H4 (cell line): ENCODE results near the gene ADGRV1. TPM values are rescaled to one million over a fixed set of nuclear protein-coding genes. Genes with fewer than 3 reads are reported as not detected.
"Not testable (repeated sequence)": the region's sequence is repeated elsewhere in the genome, so short reads cannot be mapped to it uniquely, and the experiment has no call there.

Source experiments
- DNase-seq: peaks from one replicate; pipeline ENCODE4 v3.0.0-alpha.2; 2015; ENCODE audit warnings: low spot score
- total RNA-seq: library from RNA; depleted of rRNA; stranded (reverse); fragments of >200 nt; shearing (Covaris generic); gene quantifications from 2 replicates; pipeline ENCODE4 v1.2.3, GENCODE V29; 2014

Gene ADGRV1
- total RNA-seq, 1 experiment from 2014 or later = 13.0 TPM

GRCh38 chr5:90740244-90740799 is 181.7 kb downstream of the ADGRV1 start:
- DNase-seq = no peak

GRCh38 chr5:90741022-90741564 is 182.5 kb downstream of the ADGRV1 start:
- no peak for DNase-seq

GRCh38 chr5:90746119-90746518 is 187.5 kb downstream of the ADGRV1 start:
- no peak for DNase-seq

- DNase-seq = no peak
Measured at GRCh38 chr5:90747175-90747574, 188.6 kb downstream of the ADGRV1 start.

- no peak for DNase-seq
Measured at GRCh38 chr5:90747693-90748092, 189.1 kb downstream of the ADGRV1 start.

- DNase-seq = no peak
Measured at GRCh38 chr5:90759119-90759518, 200.5 kb downstream of the ADGRV1 start.

GRCh38 chr5:90767710-90768109 is 209.1 kb downstream of the ADGRV1 start:
- DNase-seq = no peak

GRCh38 chr5:90770006-90770541 is 211.5 kb downstream of the ADGRV1 start:
- DNase-seq = not testable (repeated sequence)

- DNase-seq = no peak
Measured at GRCh38 chr5:90777959-90778358, 219.4 kb downstream of the ADGRV1 start.

GRCh38 chr5:90783460-90784333 is 225.1 kb downstream of the ADGRV1 start:
- peak; percentile 48 for DNase-seq

- no peak for DNase-seq
Measured at GRCh38 chr5:90786756-90787155, 228.2 kb downstream of the ADGRV1 start.

GRCh38 chr5:90792725-90793124 is 234.1 kb downstream of the ADGRV1 start:
- no peak for DNase-seq

GRCh38 chr5:90793183-90793582 is 234.6 kb downstream of the ADGRV1 start:
- no peak for DNase-seq

GRCh38 chr5:90796919-90797318 is 238.3 kb downstream of the ADGRV1 start:
- DNase-seq = not testable (repeated sequence)

GRCh38 chr5:90800082-90800481 is 241.5 kb downstream of the ADGRV1 start:
- DNase-seq = not testable (repeated sequence)

GRCh38 chr5:90800515-90800914 is 241.9 kb downstream of the ADGRV1 start:
- DNase-seq = not testable (repeated sequence)

- peak; percentile 44 for DNase-seq
Measured at GRCh38 chr5:90802474-90803317, 244.1 kb downstream of the ADGRV1 start.

- no peak for DNase-seq
Measured at GRCh38 chr5:90803381-90803780, 244.8 kb downstream of the ADGRV1 start.

GRCh38 chr5:90803876-90804275 is 245.3 kb downstream of the ADGRV1 start:
- DNase-seq = no peak

GRCh38 chr5:90807496-90807895 is 248.9 kb downstream of the ADGRV1 start:
- DNase-seq = no peak

- no peak for DNase-seq
Measured at GRCh38 chr5:90809311-90810056, 250.9 kb downstream of the ADGRV1 start.
